Left cardiac atrium (tissue), 4 donors: ENCODE measurements around the gene VSIG10L2. TPM values are rescaled to one million over a fixed set of nuclear protein-coding genes. Genes with fewer than 3 reads are reported as not detected.

Experiments
- ATAC-seq, 2 donors: fragments of 200-7000 bp; cut with Tn5 transposase; one replicate each; pipeline ENCODE4 v1.9.1; 2020; ENCODE audit warnings: mild to moderate bottlenecking in 2 of 2, moderate library complexity in 2 of 2
- DNase-seq: peaks from one replicate; pipeline ENCODE4 v3.0.0-alpha.2; 2020
- intact Hi-C, 2 donors: fragments of 100-400 bp; cut with DNase I; formaldehyde crosslinking; loops; one replicate each; pipeline versions ENCODE4 v1.14.1 to v1.15.1; 2022 to 2023
- total RNA-seq, 2 donors: library from RNA; stranded (reverse); fragmentation: NEBNext Ultra II Directional; extraction: Animal tissue kit (Norgen Biotek cat#: 25700); gene quantifications; one replicate each; pipeline ENCODE4 v1.2.1, GENCODE V29; 2021
- donor health status: DM: no; HTN: yes; CAD: no.
- donor health status: DM: no; HTN: yes; CAD: no; lungs with severe emphysema.
- donor health status: DM: yes; HTN: yes; CAD: no.
- donor health status: Dilated cardiomyopathy.

VSIG10L2 gene
- total RNA-seq, 2 donors from 2014 or later, result 0.05 to 0.56 TPM

DNA sequence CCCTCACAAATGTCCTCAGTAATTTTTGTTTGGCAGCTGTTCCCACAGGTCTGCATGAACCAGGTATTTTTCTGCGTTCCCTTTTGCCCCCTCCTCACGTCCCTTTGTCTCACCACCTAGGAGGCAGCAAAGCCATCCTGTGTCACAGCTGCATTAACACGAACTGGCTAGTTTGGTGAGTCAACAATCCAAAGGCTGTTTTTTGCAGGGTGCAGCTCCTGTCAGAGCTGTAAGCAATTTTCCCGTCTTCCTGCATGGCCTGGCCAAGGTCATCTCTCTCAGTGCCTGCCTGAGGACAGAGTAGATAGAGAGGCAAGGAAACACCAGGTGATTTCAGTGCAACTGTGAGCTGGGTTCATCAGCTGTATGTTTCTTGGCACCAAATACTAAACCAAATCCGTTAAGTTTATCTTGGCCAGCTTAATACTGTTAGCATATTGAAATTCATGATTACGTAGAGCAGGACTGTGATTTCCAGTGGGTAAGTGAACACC, 20.6 kb upstream of the VSIG10L2 start:
- DNase-seq (no peak), ATAC-seq (peak in 1 of 2 donors; percentile 45)
- intact Hi-C loops, result loop anchor here in 1 of 2 donors (2.0 kb wide), 1 partner anchor 270 kb away; no protein-coding TSS in a partner anchor

DNA sequence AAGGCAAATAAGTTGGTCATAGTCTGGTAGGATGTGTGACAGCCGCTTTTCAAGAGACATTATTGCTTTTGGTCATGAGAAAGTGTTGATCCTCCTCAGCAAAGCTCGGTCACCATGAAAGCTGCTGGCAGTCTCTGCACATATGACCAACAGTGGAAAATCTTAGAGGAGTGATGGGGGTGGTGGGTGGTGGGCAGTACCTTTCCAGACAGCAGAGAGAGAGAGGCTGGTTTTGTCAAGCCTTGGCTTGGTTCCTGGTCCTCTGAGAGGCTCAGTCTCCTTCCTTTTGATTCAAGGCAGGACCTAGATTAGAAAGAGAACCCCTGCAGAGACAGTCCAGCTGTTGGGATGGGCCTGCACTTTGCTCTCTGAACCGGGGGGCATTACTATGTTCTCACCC, 20.0 kb upstream of the VSIG10L2 start:
- ATAC-seq (no peak), DNase-seq (no peak)
- intact Hi-C loops, result loop anchor here in 1 of 2 donors (2.0 kb wide), 1 partner anchor 269 kb away; no protein-coding TSS in a partner anchor

DNA sequence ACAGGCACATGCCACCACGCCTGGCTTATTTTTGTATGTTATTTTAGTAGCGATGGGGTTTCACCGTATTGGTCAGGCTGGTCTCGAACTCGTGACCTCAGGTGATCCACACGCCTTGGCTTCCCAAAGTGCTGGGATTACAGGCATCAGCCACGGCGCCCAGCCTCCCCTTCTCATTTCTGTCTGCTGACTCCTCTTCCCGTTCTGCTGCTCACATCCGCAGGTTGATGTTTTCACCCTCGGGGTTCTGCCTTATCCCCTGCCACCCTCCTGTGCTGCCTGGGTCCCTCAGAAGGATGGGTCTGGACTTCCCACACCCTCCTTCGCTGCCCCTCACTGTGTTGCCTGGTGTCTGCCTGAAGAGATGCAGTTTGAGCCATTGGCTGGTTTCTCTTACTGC, 19.2 kb upstream of the VSIG10L2 start:
- DNase-seq (no peak), ATAC-seq (no peak)
- intact Hi-C loops, result no loop called here

DNA sequence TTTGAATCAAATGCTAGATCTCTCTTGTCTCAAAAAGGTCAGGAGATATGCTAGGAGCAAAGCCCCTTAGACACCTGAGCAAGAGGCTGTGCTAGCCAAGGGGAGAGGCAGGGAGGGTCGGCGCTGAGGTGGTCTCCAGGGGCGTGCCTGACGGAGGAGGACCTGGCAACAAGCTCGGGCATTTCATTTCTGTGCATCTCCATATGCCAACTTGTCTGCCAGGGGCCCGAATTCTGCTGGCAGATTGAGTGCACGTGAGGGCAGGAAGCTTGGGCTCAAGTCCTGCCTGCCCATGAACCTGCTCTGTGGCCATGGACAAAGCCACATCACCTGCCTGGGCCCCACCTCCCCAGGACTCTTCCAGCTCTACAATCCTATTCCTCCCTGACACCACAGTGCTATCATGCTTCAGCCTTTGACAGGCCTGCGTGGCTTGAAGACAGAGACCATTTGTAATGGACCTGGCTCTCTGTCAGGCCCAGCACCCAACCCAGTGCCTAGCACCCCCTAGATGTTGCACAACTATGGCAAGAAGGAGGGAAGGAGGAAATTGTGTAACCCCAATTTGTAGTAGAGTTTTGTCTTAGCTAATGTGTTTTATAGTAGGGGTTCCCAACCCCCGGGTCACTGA, 16.3 kb upstream of the VSIG10L2 start:
- DNase-seq, result no peak
- peak in 1 of 2 donors; percentile 18 for ATAC-seq
- intact Hi-C loops, result no loop called here

DNA sequence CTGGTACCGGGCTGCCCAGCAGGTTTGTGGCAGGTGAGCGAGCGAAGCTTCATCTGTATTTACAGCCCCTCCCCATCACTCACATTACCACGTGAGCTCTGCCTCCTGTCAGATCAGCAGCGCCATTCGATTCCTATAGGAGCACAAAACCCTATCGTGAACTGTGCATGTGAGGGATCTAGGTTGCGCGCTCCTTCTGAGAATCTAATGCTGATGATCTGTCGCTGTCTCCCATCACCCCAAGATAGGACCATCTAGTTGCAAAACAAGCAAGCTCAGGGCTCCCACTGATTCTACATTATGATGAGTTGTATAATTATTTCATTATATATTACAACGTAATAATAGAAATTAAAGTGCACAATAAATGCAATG, 15.8 kb upstream of the VSIG10L2 start:
- intact Hi-C loops, result no loop called here
- no peak for ATAC-seq
- no peak for DNase-seq

DNA sequence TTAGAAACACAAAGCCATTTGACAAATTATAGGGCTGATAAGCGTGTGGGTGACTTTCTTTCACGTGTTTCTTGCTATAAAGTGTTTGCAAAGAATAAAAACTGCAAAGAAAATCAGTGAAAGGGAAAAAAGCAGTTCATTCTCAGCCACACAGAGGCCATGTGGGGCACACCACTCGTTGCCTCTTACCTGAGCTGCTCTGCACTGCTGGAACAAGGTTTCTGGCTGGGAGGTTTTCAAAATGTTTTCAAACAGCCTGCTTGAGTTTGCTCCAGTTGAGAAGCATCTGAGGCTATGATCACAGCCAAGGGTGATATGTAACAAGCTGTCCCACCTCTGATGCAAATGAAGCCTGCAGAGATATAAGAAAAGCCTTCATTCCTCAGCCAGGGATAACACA, 14.7 kb upstream of the VSIG10L2 start:
- intact Hi-C loops, result no loop called here
- DNase-seq, result no peak
- ATAC-seq, result no peak

DNA sequence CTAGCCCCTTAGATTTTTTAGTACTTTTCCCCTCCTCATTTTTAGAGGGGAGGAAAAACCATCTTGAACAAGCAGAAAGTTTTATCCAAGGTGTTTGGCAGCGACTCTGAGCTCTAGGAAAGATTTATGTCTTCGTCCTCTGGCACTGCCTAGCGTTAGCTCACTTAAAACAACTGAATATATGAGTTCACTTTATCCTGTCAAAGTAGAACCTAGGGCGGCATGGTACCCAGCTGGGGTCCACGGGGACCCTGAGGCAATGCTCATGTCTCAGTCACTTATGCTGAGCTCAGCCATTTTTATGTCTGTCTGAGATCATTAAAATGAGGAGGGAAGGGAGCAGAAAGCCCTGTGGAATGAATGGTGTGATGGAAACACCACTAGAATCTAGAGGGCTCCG, 14.2 kb upstream of the VSIG10L2 start:
- no peak for ATAC-seq
- no peak for DNase-seq
- intact Hi-C loops, result no loop called here

DNA sequence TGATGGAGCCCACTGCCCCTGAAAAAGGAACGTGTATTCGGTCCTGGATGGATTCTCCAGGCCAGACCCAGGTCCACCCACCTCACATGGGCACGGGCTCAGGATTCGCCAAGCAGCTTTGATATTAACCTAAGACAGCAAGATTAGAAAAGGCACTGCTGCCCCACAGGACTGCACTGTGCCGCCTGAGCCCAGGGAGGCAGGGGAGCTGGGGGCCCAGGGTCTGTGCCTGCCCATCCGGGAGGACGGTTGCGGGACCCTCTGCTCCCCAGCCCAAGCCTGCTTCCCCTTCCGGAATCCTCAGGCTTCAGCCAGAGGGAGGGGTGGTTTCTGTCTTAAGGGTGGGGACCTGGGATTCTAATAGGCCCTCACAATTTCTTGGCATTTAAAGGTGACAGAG, 13.5 kb upstream of the VSIG10L2 start:
- ATAC-seq (no peak), DNase-seq (no peak)
- intact Hi-C loops, result no loop called here

DNA sequence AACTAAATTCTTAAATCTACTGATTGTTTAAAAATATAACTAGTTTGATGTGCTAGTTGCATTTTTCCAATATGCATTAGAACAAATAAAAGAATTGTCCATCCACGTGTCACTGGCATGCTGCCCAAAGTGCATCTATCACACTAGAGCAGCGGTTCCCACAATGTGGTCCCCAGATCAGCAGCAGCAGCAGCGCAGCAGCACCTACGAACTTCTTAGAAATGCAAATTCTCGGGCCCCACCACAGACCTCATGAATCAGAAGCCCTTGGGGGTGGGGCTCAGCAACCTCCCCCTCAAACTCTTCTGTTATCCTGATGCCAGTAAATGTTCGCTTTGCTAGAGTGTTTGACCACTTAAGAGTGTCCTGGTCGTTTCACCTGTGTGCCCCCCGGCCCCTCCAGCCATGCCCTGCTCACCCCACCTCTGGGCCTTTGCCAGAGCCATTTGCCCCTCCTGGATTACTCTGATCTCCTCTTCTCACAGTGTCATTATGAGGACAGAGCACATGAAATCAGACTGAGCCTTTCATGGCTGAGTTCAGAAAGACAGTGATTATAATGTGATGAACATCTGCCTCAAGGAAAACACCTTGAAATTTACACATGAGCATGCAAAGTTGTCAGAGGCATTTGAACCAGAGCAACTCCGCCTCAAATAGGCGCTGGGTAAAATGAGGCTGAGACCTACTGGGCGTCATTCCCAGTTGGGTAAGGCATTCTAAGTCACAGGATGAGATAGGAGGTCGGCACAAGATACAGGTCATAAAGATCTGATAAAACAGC, 12.6 kb upstream of the VSIG10L2 start:
- intact Hi-C loops, result no loop called here
- DNase-seq (no peak), ATAC-seq (no peak)

DNA sequence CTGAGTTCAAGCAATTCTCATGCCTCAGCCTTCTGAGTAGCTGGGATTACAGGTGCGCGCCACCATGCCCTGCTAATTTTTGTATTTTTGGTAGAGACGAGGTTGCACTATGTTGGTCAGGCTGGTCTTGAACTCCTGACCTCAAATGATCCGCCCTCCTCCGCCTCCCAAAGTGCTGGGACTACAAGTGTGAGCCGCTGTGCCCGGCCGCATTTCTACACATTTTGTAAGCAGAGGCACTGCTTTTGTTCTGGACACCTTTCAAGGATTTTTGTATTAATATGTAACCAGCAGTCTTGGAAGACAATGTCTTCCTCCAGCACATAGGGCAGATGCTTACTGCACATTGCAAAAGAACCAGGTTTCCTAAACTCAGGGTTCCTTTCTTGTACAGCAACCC, 11.4 kb upstream of the VSIG10L2 start:
- DNase-seq, result no peak
- ATAC-seq, result no peak
- intact Hi-C loops, result no loop called here

DNA sequence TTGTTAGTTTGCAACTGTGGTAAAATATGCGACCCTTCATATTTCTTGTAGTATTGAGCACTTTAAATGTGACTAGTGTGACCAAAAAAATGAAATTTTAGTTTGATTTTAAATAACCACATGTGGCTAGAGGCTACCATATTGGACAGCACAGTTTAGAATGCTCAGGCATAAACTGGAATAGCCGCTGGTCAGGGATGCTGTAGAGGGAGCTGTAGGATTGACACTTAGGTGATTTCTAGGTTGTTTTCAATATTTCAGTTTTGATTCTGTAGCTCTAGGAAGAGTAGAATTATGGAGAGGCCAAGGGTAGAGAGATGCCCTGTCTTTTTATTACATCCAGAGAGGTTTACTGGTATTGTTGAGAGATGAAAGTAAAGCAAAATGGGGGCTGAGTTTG, 10.8 kb upstream of the VSIG10L2 start:
- ATAC-seq, result no peak
- intact Hi-C loops, result no loop called here

DNA sequence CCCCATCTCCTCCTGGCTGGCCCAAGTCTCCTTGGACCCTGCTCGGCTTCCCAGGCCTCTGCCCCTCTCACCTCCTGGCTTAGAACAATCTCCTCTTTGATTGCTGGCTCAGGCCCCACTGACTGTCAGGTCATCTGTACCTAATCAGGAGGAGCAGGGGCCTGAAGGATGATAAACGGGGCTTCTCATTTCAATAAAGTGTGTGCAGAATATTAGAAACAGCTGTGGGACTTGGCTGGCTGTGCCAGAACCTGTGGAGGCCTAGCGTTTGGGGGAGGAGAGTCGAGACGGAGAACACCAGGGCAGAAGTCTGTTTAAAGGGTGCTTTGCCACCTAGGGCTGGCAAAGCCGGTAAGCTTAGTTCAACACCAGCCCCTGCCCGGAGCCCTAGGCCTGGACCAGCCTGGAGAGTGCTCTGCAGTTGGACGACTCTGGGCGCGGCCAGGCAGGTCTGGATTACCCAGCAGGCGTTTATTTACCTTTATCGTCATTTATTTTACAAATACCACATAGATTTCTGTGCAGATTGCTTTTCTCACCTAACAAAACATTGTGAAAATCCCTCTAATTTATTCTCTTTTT, 10.1 kb upstream of the VSIG10L2 start:
- DNase-seq (no peak), ATAC-seq (no peak)
- intact Hi-C loops, result no loop called here

More for the DNA sequence above, 10.8 kb upstream of the VSIG10L2 start:
- no peak for DNase-seq

DNA sequence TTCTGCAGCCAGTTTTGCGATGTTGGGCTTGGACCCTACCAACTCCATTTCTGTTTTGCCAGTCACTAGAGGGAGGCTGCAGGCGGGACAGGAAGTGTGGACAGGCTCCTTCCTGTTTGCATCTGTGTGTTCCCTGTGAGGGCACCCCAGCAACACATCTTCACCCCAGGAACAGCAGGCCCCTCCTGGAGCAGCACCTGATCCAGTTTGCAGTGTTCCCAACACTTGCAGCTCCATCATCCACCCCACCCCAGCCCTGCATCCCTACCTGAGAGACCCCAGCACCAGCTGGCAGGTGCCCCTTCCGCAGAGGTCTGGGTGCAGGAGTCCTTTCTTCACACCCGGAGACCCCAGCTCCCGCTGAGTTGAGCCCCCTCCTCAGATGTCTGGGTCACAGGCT, 7.4 kb upstream of the VSIG10L2 start:
- intact Hi-C loops, result no loop called here
- DNase-seq (no peak), ATAC-seq (no peak)

DNA sequence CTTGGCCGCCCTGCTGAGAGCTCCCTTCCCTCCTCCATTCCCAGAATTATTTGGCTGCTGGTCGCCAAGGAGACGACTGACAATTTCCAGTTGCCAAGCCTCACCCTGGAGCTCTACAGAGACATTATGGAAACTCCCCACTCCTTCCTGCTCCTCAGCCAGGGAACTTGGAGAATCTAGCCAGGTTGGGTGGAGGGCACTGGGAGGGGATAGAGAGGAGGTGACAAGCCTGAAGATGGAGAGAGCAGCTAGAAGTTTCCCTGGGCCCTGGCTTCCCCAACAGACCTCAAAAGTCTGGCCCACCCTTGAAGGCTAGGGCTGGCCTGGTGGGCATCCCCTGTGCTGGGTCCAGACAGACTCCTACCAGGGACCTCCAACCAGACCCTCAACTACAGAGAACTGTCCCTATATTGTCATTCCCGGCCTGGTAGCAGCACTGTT, 6.7 kb upstream of the VSIG10L2 start:
- intact Hi-C loops, result no loop called here
- ATAC-seq, result peak; percentile 62 to 72
- DNase-seq, result no peak

DNA sequence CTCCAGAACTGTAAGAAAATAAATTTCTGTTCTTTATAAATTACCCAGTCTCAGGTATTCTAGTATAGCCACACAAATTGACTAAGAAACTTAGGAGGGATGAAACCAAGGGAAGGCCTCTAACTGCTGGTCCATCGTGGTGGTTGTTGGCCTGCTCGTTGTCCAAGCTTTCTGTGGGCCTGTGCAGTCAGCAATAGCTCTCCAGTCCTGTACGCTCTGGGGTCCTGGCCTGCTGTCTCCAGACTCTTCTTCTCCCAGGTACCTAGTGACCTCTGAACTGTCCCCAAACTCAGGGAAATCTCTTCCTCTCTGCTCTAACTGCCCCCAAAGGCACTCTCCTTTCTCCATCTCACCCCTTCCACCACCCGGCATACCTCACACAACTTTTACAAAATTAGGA, 5.7 kb upstream of the VSIG10L2 start:
- intact Hi-C loops, result loop anchor here in 1 of 2 donors (5.0 kb wide), 1 partner anchor 252 kb away; no protein-coding TSS in a partner anchor
- ATAC-seq (no peak), DNase-seq (no peak)

DNA sequence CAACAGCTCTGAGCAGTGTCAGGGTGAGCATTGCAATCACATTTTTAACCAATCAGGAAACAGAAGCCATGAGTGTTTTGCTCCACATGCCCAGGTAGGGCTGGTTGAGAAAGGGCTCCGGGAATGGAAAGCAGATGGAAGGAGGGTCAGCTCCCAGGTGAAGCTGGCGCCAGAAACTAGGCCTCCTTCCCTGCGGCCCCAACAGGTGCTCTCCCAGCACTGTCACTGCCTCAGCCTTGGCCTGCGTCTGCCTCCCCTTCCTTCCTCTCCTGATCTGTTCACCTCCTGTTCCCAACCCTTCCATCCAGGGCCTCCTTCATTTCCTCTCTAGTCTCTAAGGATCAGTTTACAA, 4.6 kb upstream of the VSIG10L2 start:
- DNase-seq (no peak), ATAC-seq (no peak)
- intact Hi-C loops, result loop anchor here in 1 of 2 donors (5.0 kb wide), 1 partner anchor 251 kb away; no protein-coding TSS in a partner anchor

DNA sequence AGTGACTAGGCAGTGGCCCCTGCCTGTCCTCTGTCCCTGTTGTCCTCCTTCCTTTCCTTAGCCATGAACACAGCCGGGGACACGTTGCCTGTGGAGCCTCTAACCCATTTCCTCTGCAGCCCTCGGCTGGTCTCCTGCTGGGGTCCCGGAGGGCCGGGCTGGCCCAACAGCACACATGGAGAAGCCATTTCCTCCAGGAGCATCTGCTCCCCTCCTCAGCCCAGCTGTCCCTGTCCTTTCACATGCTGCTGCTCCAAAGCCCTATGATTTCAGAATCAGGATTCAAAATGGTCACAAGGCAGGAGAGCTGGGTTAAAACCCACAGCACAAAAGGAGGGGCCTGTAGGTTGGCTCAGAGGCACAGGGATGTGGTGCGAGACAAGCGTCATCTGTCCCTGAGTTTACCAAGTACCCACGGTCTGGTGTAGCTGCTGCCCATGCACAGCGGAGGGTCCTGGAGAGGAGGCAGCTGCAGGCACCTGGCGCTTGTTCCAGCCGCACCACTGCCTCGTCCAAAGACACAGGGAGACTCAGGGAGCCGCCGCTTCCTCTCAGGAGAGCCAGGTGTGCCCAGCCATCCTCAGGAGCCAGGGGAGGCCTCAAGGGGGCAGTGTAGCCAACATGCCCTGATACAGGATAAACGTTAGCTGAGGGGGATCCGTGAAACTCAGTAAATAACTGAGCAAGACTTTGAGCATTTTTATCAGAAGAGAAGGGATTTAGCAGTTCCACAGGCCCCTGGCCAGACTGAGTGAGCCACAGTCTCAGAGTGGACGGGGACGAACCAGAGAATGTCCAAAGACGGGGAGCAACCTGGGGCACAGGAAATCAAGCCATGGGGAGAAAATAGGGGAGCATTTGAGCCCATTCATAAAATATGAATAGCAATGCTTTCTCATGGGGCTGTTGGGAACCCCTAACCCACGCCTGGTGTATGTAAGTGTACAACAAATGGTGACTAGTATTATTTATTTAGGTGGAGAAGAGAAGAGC, 3.9 kb upstream of the VSIG10L2 start:
- peak; percentile 58 for DNase-seq
- peak; percentile 58 to 62 for ATAC-seq
- intact Hi-C loops, result loop anchor here in 1 of 2 donors (5.0 kb wide), 1 partner anchor 250 kb away; no protein-coding TSS in a partner anchor

DNA sequence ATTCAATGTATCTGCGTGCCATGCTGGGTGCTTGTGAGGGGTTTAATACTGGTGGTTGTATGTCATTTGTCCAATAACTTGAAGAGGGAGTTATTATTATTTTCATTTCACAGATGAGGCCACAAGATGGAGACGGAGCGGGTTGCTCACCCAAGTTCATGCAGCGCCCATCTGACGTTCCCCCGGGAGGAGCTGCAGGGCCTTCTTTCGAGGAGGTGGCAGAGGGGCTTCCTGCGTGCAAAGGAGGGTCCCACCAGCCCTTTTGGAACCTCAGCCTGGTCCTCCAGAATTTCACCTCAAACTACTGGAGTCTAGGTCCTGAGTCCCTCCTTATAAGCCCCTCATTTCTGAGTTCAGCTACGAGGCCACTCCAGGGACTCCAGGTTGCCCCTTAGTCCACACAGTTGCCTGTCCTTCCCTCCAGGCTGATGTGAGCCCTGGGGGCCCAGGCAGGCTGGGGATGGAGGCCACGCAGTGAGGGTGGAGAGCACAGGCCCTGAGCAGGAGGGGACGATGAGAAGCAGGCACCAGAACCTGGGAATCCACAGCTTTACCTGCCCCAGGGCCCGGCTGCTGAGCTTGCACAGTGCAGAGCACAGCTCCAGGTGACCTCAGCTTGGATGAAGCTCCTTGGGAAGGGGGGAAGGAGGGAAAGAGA, 2.9 kb upstream of the VSIG10L2 start:
- ATAC-seq (no peak), DNase-seq (no peak)
- intact Hi-C loops, result loop anchor here in 1 of 2 donors (5.0 kb wide), 1 partner anchor 249 kb away; no protein-coding TSS in a partner anchor
